ENCODE measurements around the gene PGD.
"Not testable (repeated sequence)": the region's sequence is repeated elsewhere in the genome, so short reads cannot be mapped to it uniquely, and the experiment has no call there.

PGD gene

DNA sequence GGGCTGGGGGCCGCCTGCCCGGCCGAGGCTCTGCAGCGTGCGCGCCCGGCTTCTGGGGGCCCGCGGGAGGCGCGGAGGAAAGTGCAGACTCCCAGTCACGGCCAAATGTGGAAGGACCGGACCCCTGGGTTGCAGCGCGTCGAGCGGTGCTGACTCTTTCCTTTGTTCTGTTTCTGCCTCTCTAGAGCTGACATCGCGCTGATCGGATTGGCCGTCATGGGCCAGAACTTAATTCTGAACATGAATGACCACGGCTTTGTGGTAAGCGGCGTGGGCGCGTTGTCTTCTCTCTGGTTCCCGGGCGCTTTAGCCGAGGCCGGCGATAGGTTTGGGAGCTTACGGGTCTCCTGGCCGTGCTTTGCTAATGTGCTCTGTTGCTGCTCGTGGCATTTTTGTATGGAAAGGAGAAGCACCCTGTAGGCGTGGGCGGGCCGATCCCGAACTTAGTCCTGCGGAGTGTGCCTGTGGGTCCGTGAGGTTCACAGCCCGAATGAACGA, 629 bp downstream of the PGD start:
- DNase-seq, result no peak

GRCh38 chr1:10400013-10400412, 1.1 kb downstream of the PGD start:
- no peak for DNase-seq

DNA sequence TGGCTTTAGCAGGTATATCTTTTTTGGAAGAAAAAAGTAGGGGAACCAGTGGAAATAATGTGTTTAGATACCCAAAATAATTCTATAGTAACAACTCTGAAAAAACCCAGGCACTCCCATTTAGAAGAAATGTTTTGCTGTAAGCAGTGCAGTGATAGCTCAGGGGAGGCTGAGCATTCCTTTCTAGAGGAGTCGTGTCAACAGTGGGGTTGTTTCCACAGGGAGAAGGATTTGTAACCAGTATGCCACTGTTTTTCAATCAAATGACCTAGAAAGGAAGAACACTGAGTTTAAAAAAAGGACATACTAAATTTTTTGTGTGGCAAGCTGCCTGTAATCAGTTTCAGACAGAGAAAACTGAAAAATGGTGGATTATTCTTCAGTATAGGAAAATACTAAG, 2.4 kb downstream of the PGD start:
- no peak for DNase-seq

DNA sequence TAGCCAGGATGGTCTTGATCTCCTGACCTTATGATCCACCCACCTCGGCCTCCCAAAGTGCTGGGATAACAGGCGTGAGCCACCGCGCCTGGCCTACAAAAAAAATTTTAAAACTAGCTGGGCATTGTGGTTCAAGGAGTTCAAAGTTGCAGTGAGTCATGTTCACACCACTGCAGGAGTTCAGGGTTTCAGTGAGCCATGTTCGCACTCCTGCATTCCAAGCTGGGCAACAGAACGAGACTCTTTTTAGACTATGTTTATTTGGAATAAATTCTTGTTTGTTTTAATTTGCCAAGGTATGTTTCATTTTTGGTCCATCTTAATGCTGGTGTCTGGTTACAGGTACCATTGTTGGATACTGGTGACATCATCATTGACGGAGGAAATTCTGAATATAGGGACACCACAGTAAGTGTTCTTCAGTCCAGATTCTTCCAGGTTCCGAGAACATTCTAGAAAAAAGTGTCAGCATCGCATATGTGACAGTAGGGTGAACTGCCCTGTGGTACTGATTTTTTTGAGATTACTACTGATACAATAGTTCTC, 3.9 kb downstream of the PGD start:
- DNase-seq, result no peak

DNA sequence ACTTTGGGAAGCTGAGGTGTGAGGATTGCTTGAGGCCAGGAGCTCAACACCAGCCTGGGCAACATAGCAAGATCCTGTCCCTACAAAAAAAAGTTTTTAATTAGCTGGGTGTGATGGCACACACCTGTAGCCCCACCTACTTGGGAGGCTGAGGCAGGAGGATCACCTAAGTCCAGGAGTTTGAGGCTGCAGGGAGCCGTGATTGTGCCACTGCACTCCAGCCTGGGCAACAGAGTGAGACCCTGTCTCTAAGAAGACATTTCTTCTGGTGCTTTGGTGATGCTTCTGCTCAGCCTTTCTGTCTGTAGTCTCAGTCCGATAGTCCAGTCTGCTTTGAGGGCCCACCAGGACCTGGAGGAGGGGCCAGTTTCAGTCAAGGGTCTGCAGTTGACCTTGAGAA, 8.3 kb downstream of the PGD start:
- DNase-seq, result no peak

- peak in 1 of 5 donors; percentile 77 for DNase-seq
Observed at GRCh38 chr1:10415211-10415930, 16.5 kb downstream of the PGD start.

GRCh38 chr1:10415967-10416366, 17.1 kb downstream of the PGD start:
- DNase-seq, result not testable (repeated sequence)

GRCh38 chr1:10418741-10419140, 19.9 kb downstream of the PGD start:
- DNase-seq, result not testable (repeated sequence)

DNA sequence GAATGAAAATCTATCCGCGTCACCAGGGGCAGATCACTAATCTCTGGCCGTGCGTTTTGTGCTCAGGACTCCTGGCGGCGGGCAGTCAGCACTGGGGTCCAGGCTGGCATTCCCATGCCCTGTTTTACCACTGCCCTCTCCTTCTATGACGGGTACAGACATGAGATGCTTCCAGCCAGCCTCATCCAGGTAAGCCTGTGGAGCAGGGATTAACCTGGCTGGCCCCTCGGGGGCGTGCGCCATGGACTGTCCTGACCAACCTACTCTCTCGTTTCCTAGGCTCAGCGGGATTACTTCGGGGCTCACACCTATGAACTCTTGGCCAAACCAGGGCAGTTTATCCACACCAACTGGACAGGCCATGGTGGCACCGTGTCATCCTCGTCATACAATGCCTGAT, 20.5 kb downstream of the PGD start:
- no peak for DNase-seq

- DNase-seq, result no peak
Observed at GRCh38 chr1:10421637-10422036, 22.8 kb downstream of the PGD start.

- no peak for DNase-seq
Observed at GRCh38 chr1:10424034-10424433, 25.2 kb downstream of the PGD start.

DNA sequence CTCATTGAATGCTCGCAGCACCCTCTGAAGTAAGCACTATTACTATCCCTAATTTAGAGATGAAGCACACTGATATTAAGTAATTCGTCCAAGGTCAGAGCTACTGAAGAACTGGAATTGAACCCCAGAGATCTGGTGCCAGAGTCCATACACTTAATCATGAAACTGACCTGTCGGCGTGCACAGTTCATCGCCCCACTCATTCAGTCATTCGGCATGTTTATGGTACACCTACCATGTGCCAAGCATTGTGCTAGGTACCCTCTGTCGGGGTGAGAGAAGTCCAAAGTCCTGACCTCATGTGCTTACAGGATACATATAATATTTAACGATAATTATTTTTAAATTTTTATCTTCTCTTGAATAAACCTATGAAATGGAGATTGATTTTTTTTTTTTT, 25.8 kb downstream of the PGD start:
- DNase-seq, result no peak

- DNase-seq, result not testable (repeated sequence)
Observed at GRCh38 chr1:10425826-10426534, 27.1 kb downstream of the PGD start.

GRCh38 chr1:10426535-10426848, 27.6 kb downstream of the PGD start:
- not testable (repeated sequence) for DNase-seq

DNA sequence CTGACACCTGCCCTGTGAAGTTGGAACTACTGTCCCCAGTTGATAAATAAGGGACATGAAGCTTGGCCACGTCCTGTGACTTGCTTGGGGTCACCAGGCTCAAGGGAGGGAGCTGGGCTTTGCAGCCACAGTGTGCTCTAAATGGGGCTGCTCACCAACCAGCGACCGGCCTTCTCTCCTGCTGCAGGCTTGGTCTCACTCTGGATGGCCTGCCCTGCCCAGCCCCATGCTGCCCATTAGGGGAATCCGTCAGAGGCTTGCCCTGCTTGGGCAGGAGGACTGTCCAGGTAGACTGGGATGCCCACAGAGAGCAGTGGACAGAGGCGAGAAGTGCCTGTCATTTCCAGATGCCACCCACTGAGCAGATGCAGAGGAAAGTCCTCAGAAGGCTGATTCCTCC, 30.1 kb downstream of the PGD start:
- DNase-seq, result no peak

DNA sequence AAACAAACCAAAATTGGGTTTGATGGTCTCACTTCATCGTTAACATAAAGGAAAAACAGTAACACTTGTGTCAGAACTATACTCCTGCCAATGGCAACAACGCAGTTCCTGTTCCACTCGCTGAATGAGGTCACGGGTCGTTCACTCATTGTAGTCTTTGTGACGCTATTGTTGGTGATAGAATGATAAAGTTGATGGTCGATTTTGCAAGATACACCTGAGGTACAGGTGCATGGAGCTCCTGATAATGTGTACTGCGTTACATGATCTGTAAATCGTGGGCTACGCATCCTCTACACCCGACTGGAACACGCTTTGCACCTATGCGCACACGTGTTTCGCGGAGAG, 31.0 kb downstream of the PGD start:
- DNase-seq, result peak in 2 of 5 donors; percentile 7 to 12

DNA sequence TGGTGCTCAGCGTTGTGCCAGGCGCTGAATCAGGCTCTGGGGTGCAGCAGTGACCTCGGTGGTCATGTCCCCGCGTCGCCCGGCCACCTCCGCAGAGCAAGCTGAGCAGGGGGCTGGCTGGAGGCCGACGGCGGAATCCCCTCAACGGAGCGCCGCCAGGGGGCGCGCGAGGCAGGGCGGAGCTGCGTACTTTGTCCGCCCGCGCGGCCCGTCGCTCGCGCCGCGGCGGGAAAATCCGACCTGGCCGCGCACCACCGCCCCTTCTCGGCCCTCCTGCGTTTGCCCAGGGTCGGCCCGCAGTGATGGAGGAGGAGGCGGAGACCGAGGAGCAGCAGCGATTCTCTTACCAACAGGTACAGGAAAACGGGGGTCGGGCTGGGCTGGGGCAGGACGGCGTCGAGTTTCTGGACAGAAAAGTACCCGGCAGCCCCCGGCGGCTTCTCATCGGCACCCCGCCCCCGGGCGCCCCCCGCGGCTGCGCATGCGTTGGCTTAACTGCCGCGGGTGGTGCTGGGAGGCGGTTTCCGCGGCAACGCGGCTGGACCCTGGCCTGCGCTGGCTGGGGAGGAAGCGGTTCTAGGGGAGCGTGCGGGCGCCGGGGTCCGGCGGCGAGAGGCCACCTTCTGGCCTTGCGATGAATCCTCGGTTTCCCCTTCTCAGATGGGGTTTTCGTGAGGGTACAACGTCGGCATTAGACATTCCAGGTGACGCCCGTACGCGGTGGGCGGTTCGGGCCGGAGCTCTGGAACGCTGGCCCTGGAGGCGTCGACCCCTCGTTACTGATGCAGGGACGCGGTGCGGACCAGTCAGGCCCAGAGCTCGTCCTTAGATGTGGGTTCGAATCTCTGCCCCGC, 31.6 kb downstream of the PGD start, which contains the start of gene CENPS:
CENPS (plus strand) TSS at position 218 of the 854 bp plus-strand sequence; CDS start at position 303, 85 bp downstream.
- peak; percentile 79 to 91 (median 84) for DNase-seq

GRCh38 chr1:10431070-10431730, 32.3 kb downstream of the PGD start:
- DNase-seq, result peak in 3 of 5 donors; percentile 3 to 20 (median 15)

DNA sequence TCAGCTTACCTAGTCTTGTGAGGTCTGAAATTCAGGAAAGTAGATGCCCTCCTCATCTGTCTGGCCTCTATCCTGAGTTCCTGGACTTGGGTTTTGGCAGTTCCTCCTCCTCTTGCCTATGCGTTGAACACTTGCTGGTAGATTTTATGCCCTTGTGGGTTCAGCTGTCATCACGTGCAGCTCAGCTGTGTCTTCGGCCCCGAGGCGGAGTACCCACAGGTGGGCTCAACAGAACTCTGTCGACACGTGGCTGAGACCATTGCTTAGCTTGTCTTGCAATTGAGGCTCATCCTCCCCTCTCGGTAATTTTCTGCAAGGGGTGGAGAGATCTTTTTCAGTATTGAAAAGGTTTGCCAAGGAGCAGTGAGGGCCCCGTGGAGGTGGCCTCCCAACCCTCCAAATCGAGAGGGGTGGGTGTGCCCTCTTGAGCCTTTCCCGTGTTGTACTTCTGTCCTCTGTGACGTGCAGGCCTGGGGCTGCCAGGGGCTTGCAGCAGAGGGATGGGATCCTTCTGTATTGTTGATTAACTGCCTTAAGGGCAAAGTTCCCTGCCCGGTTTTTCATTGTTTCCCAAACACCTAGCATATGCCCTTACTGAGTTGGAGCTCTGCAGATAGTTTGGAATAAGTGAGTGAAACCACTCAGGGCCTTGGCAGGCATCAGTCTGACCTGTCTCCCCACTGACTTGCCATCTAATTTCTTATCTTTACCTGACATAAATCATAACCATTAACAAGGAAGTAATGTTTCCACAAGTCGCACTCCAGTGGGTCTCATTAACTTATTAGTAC, 34.2 kb downstream of the PGD start:
- DNase-seq, result no peak

- no peak for DNase-seq
Observed at GRCh38 chr1:10433790-10434189, 34.9 kb downstream of the PGD start.

GRCh38 chr1:10434590-10434989, 35.7 kb downstream of the PGD start:
- DNase-seq, result no peak

GRCh38 chr1:10437052-10437451, 38.2 kb downstream of the PGD start:
- DNase-seq, result no peak

Data from T-helper 1 cell (primary cell).